HT1080 (cell line): ENCODE results near the gene DLG2. TPM values are rescaled to one million over a fixed set of nuclear protein-coding genes. Genes with fewer than 3 reads are reported as not detected.
"Not testable (repeated sequence)": the region's sequence is repeated elsewhere in the genome, so short reads cannot be mapped to it uniquely, and the experiment has no call there.

ENCODE experiments used
- DNase-seq: peaks from one replicate; pipeline ENCODE4 v3.0.0-alpha.2; 2015; ENCODE audit warnings: low read depth
- total RNA-seq: library from RNA; depleted of rRNA; stranded (reverse); fragments of >200 nt; shearing (Covaris generic); gene quantifications from 2 replicates; pipeline ENCODE4 v1.2.3, GENCODE V29; 2014

The DLG2 gene
- total RNA-seq, 1 experiment from 2014 or later, result 0.34 TPM

DNA sequence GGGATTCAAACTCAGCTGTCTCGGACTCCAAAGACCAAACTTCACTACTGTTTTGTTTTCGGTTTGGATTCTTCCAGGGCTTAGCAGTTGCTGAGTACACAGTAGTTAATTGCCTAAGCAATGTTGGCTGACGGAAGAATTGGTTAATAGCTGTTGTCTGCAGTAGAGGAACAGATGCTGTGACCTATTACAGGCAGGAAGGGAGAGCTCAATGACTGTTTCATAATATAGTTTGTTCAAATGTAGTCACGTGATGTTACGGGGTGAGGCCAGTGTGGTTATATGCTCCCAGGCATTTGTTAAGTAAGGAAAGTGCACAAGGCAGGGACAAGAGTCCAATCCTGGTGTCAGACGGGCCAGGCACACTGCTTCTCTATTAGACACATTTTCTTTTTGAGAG, 2118.3 kb downstream of the DLG2 start:
- DNase-seq, result peak; percentile 3

- no peak for DNase-seq
Observed at GRCh38 chr11:83502041-83502440, 2125.1 kb downstream of the DLG2 start.

DNA sequence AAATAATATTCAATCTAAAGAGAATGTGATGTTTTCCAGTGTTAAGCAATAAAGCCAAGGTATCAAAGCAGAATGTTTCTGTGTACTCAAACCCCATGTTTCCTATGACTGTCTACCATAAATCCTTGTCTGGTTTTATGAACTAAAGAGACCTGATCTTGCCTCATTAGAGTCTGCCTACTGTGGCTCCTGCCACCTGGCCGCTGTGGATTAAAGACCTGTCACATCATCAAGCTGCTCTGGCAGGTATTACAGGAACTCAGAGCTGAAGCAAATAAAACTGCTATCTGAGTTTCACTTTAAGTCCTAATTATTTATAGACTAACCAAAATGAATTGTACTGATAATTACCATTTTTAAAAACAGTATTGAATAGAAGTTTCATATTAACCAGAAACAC, 2133.2 kb downstream of the DLG2 start:
- DNase-seq, result no peak

- no peak for DNase-seq
Observed at GRCh38 chr11:83493034-83493433, 2134.1 kb downstream of the DLG2 start.

GRCh38 chr11:83483808-83484207, 2143.3 kb downstream of the DLG2 start:
- DNase-seq, result no peak

GRCh38 chr11:83480811-83481210, 2146.3 kb downstream of the DLG2 start:
- no peak for DNase-seq

DNA sequence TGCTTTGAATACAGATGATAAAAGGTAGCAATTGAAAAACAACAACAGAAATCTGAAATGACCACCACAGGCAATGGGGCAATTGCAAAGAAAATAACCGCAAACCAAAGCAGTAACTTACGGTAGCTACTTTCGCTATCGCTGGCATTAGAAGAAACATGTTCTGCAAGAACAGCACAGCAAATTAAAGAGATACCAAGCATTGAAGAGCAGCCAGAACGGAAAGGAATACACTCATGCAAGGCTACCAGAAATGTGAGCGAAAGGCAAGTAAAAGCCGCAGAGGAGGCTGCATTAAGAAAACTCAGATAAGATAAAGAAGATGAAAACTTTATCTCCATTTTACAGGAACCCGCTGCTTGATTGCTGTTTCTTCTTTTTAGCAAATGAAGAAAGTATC, 2146.9 kb downstream of the DLG2 start:
- peak; percentile 18 for DNase-seq

GRCh38 chr11:83477772-83478171, 2149.4 kb downstream of the DLG2 start:
- DNase-seq, result no peak

GRCh38 chr11:83475760-83476159, 2151.4 kb downstream of the DLG2 start:
- DNase-seq, result no peak

DNA sequence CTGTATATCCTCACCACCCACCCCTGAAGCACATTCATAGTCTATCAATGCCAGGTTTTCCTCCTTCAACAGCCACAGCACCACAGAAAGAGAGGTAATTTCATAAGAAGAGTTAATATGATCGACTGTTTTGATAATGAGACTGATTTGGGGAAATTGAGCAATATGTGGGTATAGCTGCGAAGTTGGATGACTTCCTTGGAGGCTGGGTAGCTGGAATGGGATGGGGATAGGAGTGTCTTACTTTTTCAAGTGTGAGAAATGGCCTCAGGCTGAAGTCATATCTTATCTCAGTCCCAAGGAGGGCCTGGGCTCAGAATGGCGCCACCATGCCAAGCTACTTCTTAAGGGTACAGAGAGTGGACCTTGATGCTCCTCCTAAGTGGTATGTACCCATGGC, 2153.4 kb downstream of the DLG2 start:
- no peak for DNase-seq

GRCh38 chr11:83472806-83473205, 2154.3 kb downstream of the DLG2 start:
- DNase-seq, result no peak

GRCh38 chr11:83471831-83472727, 2155.1 kb downstream of the DLG2 start:
- DNase-seq, result no peak

- no peak for DNase-seq
Observed at GRCh38 chr11:83467837-83468236, 2159.3 kb downstream of the DLG2 start.

GRCh38 chr11:83464160-83464944, 2162.8 kb downstream of the DLG2 start:
- no peak for DNase-seq

- peak; percentile 54 for DNase-seq
Observed at GRCh38 chr11:83459798-83460197, 2167.3 kb downstream of the DLG2 start.

DNA sequence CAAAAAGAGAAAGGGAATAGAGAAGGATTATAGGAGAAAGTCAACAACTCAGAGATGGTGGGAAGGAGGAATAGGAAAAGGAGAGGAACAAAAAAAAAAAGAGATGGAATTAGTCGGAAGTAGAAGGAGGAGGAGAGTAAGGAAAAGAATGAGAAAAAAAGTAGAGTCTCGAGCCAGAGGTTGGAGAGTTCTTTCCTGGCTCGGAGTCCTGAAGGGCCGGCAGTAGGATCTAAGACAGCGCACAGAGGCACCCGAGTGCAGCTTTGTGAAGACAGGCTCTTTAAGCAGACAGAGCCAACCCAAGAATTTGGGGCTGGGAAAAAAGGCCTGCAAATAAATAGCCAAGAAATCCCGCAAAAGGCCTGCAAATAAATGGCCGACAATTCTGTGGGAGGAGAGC, 2170.6 kb downstream of the DLG2 start:
- DNase-seq, result no peak

DNA sequence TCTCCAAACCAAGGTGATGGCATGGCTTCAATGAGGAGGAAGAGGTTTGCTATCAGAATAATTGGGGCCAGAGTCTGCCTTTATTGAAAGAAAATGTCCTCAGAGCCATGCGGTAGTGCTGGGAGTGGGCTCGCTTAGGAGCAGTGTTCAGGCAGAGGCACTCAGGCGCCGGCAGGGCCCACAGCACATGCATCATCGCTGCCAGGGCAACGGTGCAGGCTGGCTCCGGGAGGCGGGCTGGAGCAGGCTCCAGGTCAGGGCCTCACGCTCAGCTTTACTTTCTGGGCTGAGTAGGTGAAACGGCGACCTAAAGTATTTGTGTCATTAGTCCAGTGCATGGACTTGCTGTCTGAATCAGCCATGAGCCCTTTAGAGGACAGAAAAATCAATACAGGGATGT, 2171.1 kb downstream of the DLG2 start:
- no peak for DNase-seq

DNA sequence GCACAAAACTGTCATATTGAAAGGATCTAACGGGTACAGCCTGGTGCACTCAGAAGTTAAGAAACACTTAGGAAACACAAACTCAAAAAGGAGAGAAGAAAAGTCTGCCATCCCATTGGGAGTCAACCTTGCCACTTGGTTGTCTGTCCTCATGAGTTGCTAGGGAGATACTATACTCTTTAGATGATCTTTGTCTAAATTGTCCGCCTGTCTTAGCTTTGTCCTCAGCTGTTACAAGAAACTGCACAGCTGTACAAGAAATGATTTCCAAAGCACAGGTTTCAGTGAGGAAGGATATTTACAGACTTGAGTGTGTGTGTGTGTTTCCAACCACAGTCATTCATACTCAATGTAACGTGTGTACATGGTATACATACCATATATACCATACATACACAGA, 2171.8 kb downstream of the DLG2 start:
- DNase-seq, result no peak

GRCh38 chr11:83454674-83455073, 2172.5 kb downstream of the DLG2 start:
- DNase-seq, result no peak

- peak; percentile 43 for DNase-seq
Observed at GRCh38 chr11:83449338-83449913, 2177.7 kb downstream of the DLG2 start.

DNA sequence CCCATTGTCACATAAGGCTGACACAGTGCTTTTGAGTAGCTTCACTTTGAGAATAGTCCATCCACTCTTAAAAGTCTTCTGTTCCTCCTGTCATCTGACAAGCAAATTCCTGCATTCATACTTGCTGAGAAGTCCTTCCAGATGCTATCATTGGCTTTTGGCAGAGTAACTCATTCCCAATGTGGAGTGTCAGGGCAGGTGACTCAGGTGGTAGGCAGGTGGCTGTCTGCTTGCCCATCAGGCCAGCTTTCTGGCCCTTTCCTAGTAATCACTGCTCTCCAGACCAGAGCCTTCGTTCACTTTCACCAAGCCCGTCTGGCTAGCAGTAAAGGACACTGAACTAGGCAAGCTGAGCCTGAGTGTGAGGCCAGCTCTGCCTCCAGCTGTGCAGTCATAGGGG, 2178.5 kb downstream of the DLG2 start:
- no peak for DNase-seq

- DNase-seq, result not testable (repeated sequence)
Observed at GRCh38 chr11:83443880-83444279, 2183.3 kb downstream of the DLG2 start.
